ENCODE data around the gene NT5C1A.

Gene NT5C1A

GRCh38 chr1:39659538-39659937 lies 12.4 kb downstream of the NT5C1A start:
- TF ChIP-seq GATA3 (IDR thresholded peaks at IDR 0.05; ENCODE audit: low read depth, low read length) (no peak; the same call in 1 of the 2 replicates), GATA2 (IDR thresholded peaks at IDR 0.05; ENCODE audit: low read depth, low read length) (peak; percentile 81)

DNA sequence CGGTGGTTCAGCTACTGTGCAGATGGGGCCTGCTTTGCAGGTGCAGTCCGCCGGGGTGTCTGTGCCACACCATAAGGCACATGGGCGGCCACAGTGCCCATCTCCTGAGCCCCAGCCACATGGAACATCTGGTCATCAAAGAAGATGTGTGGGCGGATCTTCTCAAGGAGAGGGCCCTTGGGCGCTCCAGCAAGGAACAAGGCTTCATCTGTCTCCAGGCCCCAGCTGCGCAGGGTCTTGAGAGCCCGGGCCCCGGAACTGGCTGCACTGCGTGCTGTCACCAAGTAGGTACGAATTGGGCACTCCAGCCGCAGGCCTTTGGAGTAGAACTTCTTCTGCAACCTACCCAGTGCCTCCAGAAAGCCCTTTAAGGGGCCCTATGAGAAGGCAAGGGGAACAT lies 12.8 kb downstream of the NT5C1A start:
- TF ChIP-seq GATA3 (IDR thresholded peaks at IDR 0.05; ENCODE audit: low read depth, low read length) (no peak), GATA2 (IDR thresholded peaks at IDR 0.05; ENCODE audit: low read depth, low read length) (no peak)

GRCh38 chr1:39657923-39658485 lies 13.9 kb downstream of the NT5C1A start:
- TF ChIP-seq GATA2 (IDR thresholded peaks at IDR 0.05; ENCODE audit: low read depth, low read length) (no peak), GATA3 (IDR thresholded peaks at IDR 0.05; ENCODE audit: low read depth, low read length) (no peak)

DNA sequence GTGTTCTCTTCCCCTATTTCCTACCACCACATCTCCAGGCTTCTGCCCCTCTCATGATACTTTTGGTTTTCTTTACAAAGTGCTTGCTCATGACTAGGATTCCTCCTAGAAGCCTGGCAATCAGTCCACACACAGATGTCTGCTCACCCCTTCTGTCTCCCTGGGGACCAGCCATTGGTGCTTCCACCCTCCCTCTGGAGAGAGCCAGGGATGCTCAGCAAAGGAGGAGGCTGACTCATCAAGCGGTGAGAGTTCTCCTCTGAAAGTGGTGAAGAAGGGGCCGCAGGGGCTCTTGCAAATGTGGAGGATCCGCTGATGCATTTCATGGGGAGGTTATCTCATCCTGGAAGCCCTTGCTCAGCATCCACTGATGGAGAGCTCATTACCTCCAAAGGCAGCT lies 14.5 kb downstream of the NT5C1A start:
- TF ChIP-seq GATA2 (IDR thresholded peaks at IDR 0.05; ENCODE audit: low read depth, low read length) (no peak), GATA3 (IDR thresholded peaks at IDR 0.05; ENCODE audit: low read depth, low read length) (no peak)

GRCh38 chr1:39656391-39656790 lies 15.5 kb downstream of the NT5C1A start:
- TF ChIP-seq GATA2 (IDR thresholded peaks at IDR 0.05; ENCODE audit: low read depth, low read length) (peak; percentile 97), GATA3 (IDR thresholded peaks at IDR 0.05; ENCODE audit: low read depth, low read length) (peak; percentile 93)

- no peak for TF ChIP-seq GATA3 (IDR thresholded peaks at IDR 0.05; ENCODE audit: low read depth, low read length)
- TF ChIP-seq GATA2 (IDR thresholded peaks at IDR 0.05; ENCODE audit: low read depth, low read length): peak; percentile 83
Observed at GRCh38 chr1:39655578-39656268, 16.2 kb downstream of the NT5C1A start.

DNA sequence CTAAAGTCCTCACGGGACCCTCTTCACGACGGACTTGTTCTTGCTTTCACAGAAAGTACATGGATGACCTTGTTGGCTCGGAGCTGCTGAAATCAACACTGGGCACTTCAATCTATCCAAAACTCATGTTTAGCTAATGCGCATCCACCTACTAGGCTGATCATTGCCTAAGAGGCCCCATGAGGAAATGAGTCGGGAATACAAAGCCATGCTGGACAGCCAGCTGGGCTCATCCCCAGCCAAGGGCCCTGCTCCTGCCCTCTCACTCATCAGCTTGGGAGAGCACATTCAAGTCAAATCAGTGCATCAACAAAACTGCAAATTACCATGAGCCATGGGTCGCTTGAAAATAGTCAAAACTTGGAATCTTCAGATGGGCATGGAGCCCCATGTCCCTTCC lies 17.6 kb downstream of the NT5C1A start:
- TF ChIP-seq GATA3 (IDR thresholded peaks at IDR 0.05; ENCODE audit: low read depth, low read length): no peak
- no peak for TF ChIP-seq GATA2 (IDR thresholded peaks at IDR 0.05; ENCODE audit: low read depth, low read length)

GRCh38 chr1:39653546-39654031 lies 18.3 kb downstream of the NT5C1A start:
- TF ChIP-seq GATA2 (IDR thresholded peaks at IDR 0.05; ENCODE audit: low read depth, low read length): peak; percentile 37; the same call in 1 of the 2 replicates
- TF ChIP-seq GATA3 (IDR thresholded peaks at IDR 0.05; ENCODE audit: low read depth, low read length): no peak

DNA sequence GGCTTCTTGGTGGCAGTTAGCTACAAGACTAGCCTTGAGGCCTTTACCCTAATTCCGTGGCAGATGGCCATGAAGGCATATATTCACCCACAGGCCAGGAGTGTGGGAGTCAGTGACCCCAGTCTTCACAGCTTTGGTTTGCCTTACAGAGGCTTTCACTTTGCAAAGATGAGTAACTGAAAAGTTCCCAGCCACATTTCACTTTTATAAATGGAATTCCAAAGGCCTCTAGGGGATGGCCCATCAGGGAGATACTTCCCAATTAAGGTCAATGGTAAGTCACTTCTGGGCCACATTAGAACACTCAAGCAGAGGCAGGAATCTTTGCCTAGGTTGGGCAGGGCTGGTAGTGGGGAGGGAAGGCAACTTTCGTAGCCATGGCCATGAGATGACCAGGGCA lies 19.4 kb downstream of the NT5C1A start:
- TF ChIP-seq GATA3 (IDR thresholded peaks at IDR 0.05; ENCODE audit: low read depth, low read length) (no peak), GATA2 (IDR thresholded peaks at IDR 0.05; ENCODE audit: low read depth, low read length) (no peak)

- TF ChIP-seq GATA3 (IDR thresholded peaks at IDR 0.05; ENCODE audit: low read depth, low read length) (no peak), GATA2 (IDR thresholded peaks at IDR 0.05; ENCODE audit: low read depth, low read length) (no peak)
Observed at GRCh38 chr1:39652105-39652504, 19.8 kb downstream of the NT5C1A start.

- TF ChIP-seq GATA3 (IDR thresholded peaks at IDR 0.05; ENCODE audit: low read depth, low read length): no peak
- no peak for TF ChIP-seq GATA2 (IDR thresholded peaks at IDR 0.05; ENCODE audit: low read depth, low read length)
Observed at GRCh38 chr1:39650431-39650830, 21.5 kb downstream of the NT5C1A start.

GRCh38 chr1:39649636-39650185 lies 22.2 kb downstream of the NT5C1A start:
- no peak for TF ChIP-seq GATA3 (IDR thresholded peaks at IDR 0.05; ENCODE audit: low read depth, low read length)
- no peak for TF ChIP-seq GATA2 (IDR thresholded peaks at IDR 0.05; ENCODE audit: low read depth, low read length)

DNA sequence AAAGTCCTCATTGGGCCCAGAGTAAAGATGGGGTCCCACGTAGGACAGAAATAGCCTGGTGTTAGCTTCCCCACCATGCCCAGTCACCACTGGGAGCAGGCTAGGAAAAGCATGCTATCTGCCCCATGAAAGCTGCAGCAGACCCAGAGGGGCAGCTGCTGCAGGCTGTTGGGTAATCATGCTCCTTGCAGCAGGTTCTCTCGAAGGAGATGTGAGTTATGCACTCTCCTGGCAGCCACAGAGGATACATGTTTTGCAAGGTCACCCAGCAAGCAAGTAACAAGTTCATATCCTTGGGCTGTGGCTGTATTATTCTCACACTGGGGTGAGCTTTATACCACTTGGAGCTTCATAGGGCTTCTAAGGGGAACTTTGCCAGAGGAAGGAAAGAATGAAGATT lies 23.4 kb downstream of the NT5C1A start:
- TF ChIP-seq GATA2 (IDR thresholded peaks at IDR 0.05; ENCODE audit: low read depth, low read length) (no peak), GATA3 (IDR thresholded peaks at IDR 0.05; ENCODE audit: low read depth, low read length) (no peak)

- TF ChIP-seq GATA2 (IDR thresholded peaks at IDR 0.05; ENCODE audit: low read depth, low read length) (no peak), GATA3 (IDR thresholded peaks at IDR 0.05; ENCODE audit: low read depth, low read length) (no peak)
Observed at GRCh38 chr1:39647247-39647646, 24.7 kb downstream of the NT5C1A start.
